Neural progenitor cell (in vitro differentiated cells): Measurements from ENCODE around the gene HOXA5.

Experiments
- EZH2 ChIP-seq: fragments of 200-600 bp; sonication (generic); IDR thresholded peaks from 2 replicates; pipeline ENCODE4 v1.6.1; 2017; ENCODE audit warnings: antibody characterized with exemption, mild to moderate bottlenecking, moderate library complexity
- EZH2phosphoT487 ChIP-seq: fragments of 200-600 bp; sonication (generic); IDR thresholded peaks from 2 replicates; pipeline ENCODE4 v1.6.1; 2017; ENCODE audit warnings: antibody characterized with exemption
- TF ChIP-seq, protein P1 (sequence below): fragments of 200-600 bp; sonication (generic); IDR thresholded peaks from 2 replicates; pipeline ENCODE4 v1.5.1; 2017; ENCODE audit warnings: antibody characterized with exemption, mild to moderate bottlenecking

DNA sequence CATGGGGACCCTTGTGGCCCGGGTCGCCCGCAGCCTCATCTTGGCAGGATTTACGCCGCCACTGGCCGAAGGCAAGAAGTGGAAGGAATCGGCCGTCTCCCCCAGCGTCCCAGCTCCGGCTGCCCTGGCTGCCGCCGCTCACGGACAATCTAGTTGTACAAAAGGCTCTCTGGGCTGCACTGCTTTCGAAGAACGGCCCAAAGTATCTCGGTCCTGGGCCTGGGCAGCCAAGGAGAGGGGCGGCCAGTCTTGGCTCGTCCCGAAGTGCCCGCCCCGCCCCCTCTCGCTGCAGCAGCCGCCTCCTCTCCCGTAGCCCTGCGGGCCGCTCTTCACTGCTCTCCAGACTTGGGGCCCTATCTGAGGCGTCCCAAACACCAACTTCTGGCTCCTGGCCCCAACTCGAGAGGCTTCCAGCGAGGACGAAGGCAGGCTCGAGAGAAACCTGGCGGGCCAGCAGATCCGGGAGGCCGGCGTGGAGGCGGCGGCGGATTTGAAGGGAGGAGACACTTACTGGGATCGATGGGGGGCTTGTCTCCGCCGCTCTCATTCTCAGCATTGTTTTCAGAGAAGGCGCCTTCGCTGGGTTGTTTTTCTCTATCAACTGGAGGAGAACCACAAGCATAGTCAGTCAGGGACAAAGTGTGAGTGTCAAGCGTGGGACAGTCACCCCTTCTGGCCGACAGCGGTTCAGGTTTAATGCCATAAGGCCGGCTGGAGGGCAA, 21.0 kb upstream of the HOXA5 start:
- TF ChIP-seq, protein P1, sequence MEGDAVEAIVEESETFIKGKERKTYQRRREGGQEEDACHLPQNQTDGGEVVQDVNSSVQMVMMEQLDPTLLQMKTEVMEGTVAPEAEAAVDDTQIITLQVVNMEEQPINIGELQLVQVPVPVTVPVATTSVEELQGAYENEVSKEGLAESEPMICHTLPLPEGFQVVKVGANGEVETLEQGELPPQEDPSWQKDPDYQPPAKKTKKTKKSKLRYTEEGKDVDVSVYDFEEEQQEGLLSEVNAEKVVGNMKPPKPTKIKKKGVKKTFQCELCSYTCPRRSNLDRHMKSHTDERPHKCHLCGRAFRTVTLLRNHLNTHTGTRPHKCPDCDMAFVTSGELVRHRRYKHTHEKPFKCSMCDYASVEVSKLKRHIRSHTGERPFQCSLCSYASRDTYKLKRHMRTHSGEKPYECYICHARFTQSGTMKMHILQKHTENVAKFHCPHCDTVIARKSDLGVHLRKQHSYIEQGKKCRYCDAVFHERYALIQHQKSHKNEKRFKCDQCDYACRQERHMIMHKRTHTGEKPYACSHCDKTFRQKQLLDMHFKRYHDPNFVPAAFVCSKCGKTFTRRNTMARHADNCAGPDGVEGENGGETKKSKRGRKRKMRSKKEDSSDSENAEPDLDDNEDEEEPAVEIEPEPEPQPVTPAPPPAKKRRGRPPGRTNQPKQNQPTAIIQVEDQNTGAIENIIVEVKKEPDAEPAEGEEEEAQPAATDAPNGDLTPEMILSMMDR = peak; percentile 53
- TF ChIP-seq EZH2 (peak; percentile 97), EZH2phosphoT487 (peak; percentile 94)
